AG08396 (cell line): ENCODE measurements around the gene FGD5.

Experiments
- DNase-seq: peaks from one replicate; pipeline ENCODE4 v3.0.0; 2012; ENCODE audit warnings: low spot score, mixed read lengths

Gene FGD5

GRCh38 chr3:14906355-14906971, 87.7 kb downstream of the FGD5 start:
- no peak for DNase-seq

DNA sequence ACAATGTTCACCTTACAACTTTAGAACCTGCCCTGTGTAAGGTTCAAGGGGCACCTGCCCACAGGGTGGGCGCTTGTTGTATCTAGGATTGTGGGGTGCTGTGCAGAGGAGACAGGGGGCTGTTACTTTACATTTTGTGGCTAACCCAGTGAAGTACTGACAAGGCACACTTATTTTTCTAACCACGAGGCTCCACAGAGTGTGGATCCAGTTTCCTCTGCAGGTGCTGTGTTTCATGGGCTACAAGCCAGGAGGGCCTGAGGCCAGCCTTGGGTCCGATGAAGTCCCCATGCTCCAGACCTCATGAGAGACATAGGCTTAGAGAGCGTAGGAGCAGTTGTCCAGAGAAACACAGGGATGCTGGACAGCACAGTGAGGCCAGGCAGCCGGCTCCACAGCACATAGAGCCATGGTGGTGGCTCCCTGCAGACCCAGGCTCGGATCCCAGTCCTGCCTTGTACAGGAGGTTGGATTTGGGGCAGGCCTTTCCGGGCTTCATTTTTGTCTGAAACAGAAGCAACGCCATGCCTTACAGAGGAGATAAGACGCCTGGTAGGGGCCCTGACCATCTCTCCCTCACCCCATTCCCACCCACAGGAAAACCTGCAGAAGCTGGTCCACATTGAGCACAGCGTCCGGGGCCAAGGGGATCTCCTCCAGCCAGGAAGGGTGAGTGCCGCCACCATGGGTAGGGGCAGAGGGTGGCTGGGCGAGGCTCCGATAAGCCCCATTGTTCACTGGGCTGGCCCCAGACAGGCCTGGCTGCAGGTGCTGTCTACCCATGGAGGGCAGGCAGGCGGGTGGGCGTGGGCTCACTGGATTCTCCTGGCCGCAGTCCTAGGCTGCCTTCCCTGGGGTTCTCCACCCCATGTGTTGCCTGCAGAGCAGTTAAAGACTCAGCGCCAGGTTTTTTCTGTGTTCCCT, 88.5 kb downstream of the FGD5 start:
- DNase-seq = no peak

DNA sequence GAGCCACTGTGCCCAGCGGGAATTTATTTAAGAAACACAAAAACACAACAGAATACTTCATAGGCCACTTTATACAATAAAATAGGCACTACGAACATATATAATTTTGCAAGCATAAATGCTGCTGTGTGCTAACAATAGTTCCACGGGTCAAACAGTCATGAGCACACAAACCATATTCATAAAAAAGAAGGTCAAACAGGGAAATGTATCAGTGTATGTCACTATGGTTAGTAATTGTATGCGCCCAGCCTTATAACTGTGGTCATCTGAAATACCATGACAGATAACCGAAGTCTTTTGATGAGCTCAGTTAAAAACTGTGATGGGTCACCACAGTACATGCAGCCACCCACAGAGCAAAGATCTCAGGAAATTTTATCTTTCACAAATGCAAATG, 90.5 kb downstream of the FGD5 start:
- no peak for DNase-seq

DNA sequence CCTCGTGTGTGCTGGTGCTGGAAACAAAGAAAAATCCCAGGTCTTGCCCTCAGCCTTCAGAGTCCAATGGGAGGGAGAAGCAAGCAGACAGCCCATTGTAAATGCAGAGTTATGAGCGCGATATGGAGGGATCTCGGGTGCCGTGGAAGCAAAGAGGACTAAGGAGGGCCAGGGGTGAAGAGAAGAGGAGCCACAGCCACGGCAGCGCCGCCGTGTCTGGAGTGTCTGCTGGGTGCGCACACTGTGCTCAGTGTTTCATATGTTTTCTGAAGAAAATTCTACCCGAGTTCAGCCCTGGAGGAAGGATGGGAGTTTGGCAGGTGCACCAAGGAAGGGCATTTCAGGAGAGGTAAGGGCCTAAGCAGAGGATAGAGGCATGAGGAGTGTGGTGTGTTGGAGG, 92.9 kb downstream of the FGD5 start:
- no peak for DNase-seq

GRCh38 chr3:14913071-14913925, 94.5 kb downstream of the FGD5 start:
- DNase-seq = no peak

DNA sequence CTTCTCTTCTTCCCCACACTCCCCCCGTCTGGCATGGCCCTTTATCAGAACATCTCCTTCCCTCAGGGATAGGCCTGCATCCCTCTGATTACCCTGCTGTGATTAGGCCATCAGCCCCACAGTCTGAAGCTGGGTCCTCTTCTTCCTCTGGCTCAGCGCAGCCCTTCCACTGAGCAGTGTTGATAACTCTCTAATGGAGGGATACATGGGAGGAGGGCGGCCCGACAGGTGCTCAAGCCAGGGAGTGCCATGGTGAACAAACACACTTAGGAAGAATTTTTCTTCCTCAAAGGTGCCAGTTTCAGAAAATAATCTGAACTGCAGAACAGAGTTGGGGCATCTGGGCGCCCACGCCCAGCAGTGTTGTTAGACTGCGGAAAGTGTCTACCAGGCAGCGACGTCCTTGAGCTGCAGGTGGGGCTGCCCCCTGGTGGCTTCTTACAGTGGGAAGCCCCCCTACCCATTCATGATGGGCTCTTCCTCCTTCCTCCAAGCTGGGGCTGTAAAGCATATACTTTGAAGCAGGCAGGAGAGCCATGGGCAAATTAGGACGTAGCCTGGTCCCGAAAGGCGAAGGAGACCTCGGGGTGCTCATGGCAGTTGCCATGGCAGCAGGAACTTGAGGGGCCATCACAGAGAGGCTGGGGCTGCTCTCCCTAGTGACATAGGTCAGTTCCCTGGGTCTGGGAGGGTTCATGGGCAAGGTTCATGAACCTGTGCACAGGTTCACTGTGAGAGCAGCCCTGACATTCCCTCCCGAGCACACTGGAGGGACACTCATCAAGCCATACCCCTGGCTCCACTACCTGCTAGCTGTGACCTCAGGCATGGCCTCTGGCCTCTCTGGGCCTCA, 95.4 kb downstream of the FGD5 start:
- no peak for DNase-seq

GRCh38 chr3:14914779-14915117, 96.0 kb downstream of the FGD5 start:
- no peak for DNase-seq

GRCh38 chr3:14915636-14916222, 97.0 kb downstream of the FGD5 start:
- no peak for DNase-seq

DNA sequence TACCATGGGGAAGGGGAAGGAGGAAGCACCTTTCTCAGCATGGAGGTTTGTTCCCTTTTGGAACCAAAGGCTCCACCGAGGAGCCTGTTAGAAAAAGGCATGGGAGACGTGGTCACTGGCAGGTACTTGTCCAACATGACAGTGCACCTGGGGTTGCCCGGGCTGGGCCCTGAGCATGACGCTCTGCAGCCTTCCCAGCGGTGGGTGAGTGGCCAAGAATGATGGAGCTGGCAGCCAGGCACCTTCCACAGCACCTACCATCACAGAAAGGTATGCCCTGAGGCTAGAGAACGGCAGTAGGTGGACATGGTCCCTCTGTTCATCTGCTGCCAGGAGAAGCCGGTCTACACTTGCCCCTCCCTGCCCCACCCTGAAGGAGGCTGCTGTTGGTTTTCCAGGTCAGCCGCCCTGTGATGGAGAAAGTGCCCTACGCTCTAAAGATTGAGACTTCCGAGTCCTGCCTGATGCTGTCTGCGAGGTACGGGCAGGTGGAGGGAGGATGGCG, 99.6 kb downstream of the FGD5 start:
- DNase-seq = no peak

DNA sequence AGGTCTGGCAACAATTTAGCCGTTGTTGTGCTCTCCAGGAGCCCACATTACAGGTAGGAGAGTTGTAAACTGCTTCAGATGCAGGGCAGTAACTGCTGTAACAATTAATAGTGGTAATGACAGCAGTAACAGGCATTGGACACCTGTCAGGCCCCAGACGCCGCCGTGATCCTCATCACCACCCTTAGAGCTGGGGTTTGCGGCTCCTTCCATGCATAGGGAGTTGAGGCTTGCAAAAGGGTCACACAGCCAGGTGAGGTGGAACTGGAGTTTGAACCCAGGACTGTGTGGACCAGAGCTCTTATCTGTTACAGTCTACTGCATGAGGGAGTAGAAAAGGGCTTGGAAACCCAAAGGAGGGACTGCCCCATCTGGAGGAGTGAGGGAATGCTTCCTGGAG, 101.8 kb downstream of the FGD5 start:
- DNase-seq = no peak

- peak; percentile 86 for DNase-seq
Observed at GRCh38 chr3:14921034-14921616, 102.4 kb downstream of the FGD5 start.

DNA sequence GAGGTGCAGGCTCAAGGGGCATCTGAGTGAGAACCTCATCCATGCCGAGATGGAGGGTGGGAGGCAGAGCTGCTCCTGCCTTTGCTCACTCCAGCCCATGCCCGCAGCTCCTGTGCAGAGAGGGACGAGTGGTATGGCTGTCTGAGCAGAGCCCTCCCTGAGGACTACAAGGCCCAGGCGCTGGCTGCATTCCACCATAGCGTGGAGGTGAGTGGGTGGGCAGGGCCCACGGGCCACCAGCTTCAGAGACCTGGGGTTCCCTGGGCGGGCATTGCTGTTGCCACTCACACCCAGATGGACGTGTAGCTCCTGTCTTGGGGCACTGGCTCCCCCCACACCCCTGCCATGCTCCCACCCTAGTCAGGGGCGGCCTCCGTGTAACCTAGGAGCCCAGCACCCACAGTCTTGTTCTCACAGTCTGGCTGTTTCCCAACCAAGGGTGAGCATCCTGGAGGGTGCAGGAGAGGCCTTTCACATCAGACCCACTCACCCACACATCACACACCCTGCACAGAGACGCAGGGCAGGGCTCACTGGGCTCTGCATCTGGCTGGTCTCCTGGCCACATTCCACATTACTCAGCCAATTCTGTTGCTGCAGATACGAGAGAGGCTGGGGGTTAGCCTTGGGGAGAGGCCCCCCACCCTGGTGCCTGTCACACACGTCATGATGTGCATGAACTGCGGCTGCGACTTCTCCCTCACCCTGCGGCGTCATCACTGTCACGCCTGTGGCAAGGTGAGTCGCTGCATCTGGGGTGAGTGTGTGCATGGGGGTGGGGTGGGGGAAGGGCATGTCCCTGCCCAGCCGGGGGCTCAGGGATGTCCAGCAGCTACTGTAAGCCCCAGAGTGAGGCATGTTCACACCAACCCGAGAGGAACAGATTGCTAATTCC, 103.3 kb downstream of the FGD5 start:
- DNase-seq = no peak

DNA sequence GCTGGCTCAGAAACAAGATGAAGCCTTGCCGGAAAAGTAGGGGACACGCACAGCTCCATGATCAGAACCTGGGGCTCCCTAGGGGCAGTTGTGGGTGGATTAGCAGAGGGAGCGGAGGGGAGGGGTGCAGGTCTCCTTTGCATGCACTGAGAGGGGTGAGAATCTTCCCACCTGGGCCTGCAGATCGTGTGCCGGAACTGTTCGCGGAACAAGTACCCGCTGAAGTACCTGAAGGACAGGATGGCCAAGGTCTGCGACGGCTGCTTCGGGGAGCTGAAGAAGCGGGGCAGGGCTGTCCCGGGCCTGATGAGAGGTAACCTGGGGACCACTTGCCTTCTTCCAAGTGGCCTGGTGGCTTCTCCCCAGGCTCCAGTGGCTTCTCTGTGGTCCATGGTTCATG, 104.1 kb downstream of the FGD5 start:
- DNase-seq = no peak

- DNase-seq = no peak
Observed at GRCh38 chr3:14923476-14923875, 104.7 kb downstream of the FGD5 start.

DNA sequence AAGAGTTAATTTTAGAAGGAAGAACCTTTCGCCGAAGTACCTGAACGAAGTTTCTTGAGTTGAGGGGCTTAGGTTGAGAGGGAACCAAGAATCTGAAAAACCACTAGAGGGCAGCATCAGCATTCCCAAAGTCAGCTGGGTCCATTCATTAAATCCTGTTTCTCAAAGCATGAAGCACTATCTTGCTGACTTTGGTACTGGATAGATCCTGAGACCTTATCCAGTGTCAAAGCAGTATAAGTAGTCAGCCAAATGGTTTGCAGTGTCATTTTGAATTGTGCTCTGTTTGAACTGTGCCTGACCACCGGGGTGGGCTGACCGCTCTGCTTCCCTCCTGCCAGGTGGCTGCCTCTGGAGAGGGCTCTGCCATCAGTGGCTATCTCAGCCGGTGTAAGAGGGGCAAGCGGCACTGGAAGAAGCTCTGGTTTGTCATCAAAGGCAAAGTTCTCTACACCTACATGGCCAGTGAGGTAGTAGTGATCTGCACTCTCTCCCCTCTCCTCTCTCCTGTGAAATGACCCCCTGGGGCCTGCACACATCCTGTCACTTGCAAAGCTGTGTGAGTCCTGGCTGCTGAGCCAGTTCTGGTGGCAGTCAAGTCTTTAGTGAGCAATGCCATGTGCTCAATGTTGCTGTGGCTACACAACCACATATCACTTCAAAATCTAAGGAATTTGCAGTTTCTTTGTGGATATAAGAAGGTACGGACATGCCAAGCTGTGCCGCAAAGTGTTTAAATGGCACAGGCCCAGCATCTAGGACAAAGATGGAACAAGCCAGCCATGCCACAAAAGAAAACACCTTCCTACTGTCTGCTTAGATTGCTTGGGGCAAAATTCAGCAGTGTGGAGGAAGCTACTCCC, 107.2 kb downstream of the FGD5 start:
- DNase-seq = peak; percentile 57

GRCh38 chr3:14926592-14926991, 107.8 kb downstream of the FGD5 start:
- no peak for DNase-seq

DNA sequence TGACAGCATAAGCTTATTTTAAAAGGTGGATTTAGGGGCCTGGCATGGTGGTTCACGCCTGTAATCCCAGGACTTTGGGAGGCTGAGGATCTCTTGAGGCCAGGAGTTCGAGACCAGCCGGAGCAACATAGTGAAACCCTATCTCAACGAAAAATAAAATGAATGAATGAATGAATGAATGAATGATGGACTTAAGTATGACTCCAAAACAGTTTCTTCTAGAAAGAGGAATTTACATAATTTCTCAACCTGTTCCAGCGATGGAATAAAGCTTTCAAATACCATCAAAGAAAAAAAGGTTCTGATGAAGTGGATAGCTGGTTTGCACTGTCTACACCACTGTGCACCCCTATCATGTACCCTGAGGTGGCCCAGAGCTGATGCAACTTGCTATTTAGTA, 108.5 kb downstream of the FGD5 start:
- no peak for DNase-seq

DNA sequence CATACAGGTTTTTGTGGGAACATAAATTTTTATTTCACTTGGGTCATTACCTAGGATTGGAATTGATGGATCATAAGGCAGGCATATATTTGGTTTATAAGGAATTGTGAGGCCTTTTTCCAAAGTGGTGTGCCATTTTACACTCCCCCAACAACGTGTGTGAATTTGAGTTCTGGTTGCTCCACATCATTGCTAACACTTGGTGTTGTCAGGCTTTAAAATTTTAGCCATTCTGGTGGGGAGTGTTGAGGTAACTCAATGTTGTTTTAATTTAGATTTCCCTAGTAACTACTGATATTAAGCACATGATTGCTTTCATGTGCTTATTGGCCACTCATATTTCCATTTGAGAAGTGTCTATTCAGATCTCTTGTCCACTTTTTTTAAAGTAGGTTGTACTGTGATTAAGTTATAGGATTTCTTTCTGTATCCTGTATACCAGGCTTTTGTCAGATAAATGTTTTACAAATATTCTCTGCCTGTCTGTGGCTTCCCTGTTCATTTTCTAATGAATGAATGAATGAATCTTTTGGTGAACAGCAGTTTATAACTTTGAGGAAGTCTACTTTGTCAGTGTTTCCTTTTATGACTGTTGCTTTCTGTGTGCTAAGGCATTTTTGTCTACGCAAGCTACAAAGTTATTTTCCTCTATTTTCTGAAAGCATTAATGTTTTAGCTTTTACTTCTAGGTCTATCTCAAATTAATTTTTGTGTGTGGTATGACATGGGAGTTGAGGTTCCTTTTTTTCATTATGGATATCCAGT, 110.7 kb downstream of the FGD5 start:
- no peak for DNase-seq
